Panc1 (cell line): ENCODE results near the gene KAZN.

Source experiments
- CTCF ChIP-seq: fragments of 450-650 bp; IDR thresholded peaks from 2 replicates; pipeline ENCODE4 v1.5.1; 2017; ENCODE audit warnings: mild to moderate bottlenecking
- POLR2AphosphoS5 ChIP-seq: IDR thresholded peaks from 2 replicates; pipeline ENCODE4 v1.6.1; 2012; ENCODE audit warnings: mild to moderate bottlenecking, low read depth, low read length, moderate library complexity
- SIN3A ChIP-seq: IDR thresholded peaks from 2 replicates; pipeline ENCODE4 v1.6.1; 2012; ENCODE audit warnings: low read depth, mild to moderate bottlenecking, low read length, moderate library complexity, borderline replicate concordance; ENCODE audit not compliant: insufficient read depth
- TCF7L2 ChIP-seq: IDR thresholded peaks from 2 replicates; pipeline ENCODE4 v1.6.1; 2011; ENCODE audit warnings: mild to moderate bottlenecking, low read depth, low read length, inconsistent platforms
- TF ChIP-seq, protein P1 (sequence below), 2 experiments: IDR thresholded peaks; 2 replicates each; pipeline ENCODE4 v1.6.1; 2011 to 2012; ENCODE audit warnings: low read depth in 2 of 2, control low read depth in 1 of 2, low read length in 1 of 2, mild to moderate bottlenecking in 1 of 2, moderate library complexity in 1 of 2; ENCODE audit not compliant: insufficient read depth in 1 of 2

DNA sequence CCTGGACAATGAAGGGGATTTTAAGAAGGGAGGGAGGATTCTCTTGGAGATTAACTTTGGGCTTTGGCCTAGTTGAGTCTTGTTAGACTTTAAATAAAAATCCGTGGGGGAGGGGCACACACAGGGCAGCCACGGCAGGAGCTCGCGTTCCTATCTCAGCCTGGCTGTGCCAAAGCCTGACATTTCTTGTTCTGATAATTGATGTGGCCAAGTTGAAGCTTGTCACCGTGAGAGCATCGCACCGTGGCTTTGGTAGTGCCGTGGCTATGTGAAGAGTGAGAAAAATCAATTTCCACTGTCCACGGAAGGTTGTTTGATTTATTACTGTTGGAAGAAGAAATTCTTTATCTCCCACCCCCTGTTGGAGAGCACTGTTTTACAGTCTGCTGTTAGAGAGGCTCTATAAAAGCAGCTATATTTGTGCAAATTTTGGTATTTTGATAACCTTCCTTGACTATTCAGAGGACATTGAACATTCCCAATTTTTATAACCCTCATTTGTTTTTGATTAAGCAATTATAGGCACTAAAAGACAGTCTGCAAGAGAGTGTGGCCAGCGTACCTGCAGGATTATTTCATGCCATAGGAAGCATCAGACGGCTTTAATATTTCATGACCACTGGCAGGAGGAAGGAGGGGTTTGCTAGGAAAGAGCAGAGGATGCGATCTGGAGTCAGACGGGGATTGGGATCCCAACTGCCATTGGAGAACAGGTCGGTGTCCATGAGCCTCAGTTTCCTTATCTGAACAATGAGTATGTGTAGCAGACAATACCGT, 160.7 kb downstream of the KAZN start:
- no peak for TF ChIP-seq CTCF
- TF ChIP-seq, protein P1, sequence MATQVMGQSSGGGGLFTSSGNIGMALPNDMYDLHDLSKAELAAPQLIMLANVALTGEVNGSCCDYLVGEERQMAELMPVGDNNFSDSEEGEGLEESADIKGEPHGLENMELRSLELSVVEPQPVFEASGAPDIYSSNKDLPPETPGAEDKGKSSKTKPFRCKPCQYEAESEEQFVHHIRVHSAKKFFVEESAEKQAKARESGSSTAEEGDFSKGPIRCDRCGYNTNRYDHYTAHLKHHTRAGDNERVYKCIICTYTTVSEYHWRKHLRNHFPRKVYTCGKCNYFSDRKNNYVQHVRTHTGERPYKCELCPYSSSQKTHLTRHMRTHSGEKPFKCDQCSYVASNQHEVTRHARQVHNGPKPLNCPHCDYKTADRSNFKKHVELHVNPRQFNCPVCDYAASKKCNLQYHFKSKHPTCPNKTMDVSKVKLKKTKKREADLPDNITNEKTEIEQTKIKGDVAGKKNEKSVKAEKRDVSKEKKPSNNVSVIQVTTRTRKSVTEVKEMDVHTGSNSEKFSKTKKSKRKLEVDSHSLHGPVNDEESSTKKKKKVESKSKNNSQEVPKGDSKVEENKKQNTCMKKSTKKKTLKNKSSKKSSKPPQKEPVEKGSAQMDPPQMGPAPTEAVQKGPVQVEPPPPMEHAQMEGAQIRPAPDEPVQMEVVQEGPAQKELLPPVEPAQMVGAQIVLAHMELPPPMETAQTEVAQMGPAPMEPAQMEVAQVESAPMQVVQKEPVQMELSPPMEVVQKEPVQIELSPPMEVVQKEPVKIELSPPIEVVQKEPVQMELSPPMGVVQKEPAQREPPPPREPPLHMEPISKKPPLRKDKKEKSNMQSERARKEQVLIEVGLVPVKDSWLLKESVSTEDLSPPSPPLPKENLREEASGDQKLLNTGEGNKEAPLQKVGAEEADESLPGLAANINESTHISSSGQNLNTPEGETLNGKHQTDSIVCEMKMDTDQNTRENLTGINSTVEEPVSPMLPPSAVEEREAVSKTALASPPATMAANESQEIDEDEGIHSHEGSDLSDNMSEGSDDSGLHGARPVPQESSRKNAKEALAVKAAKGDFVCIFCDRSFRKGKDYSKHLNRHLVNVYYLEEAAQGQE (IDR thresholded peaks at IDR 0.05; ENCODE audit: insufficient read depth in 1 of 2, low read depth in 2 of 2, low read length in 1 of 2): no peak
- TF ChIP-seq SIN3A: no peak
- no peak for TF ChIP-seq TCF7L2
- TF ChIP-seq POLR2AphosphoS5: no peak
